Body of pancreas (tissue), 4 donors: ENCODE results near the gene FOXL1. TPM values are rescaled to one million over a fixed set of nuclear protein-coding genes. Genes with fewer than 3 reads are reported as not detected.
A peak's percentile ranks its signal among the peaks of the same experiment; 100 is the strongest.

Experiments used
- ATAC-seq: fragments of 150-250 bp; one replicate; pipeline ENCODE4 v1.9.1; 2016
- DNase-seq, 4 donors: peaks; one replicate each; pipeline ENCODE4 v3.0.0-alpha.2; 2019
- H3K27ac ChIP-seq, 4 donors: fragments of 200-600 bp; sonication (generic); 1 replicate in 3 of 4; 2 replicates in 1 of 4; pipeline versions ENCODE4 v1.5.1 to v1.6.1; 2016 to 2019; ENCODE audit warnings: mild to moderate bottlenecking in 1 of 4, mixed read lengths in 1 of 4, moderate library complexity in 1 of 4
- H3K27me3 ChIP-seq, 2 donors: fragments of 200-600 bp; sonication (generic); one replicate each; pipeline ENCODE4 v1.6.0; 2016; ENCODE audit warnings: mild to moderate bottlenecking in 1 of 2
- H3K36me3 ChIP-seq, 2 donors: fragments of 200-600 bp; sonication (generic); replicated peaks in 1 of 2; 2 replicates each; pipeline ENCODE4 v1.5.1; 2016; ENCODE audit warnings: low read depth in 2 of 2; ENCODE audit not compliant: insufficient read depth in 1 of 2
- H3K4me1 ChIP-seq: fragments of 200-600 bp; sonication (generic); one replicate; pipeline ENCODE4 v1.6.0; 2016
- H3K4me3 ChIP-seq, 2 donors: fragments of 200-600 bp; sonication (generic); 1 replicate in 1 of 2; 2 replicates in 1 of 2; pipeline ENCODE4 v1.5.1; 2016 to 2019
- H3K9me3 ChIP-seq, 3 donors: fragments of 200-600 bp; sonication (generic); 1 replicate in 2 of 3; 2 replicates in 1 of 3; pipeline ENCODE4 v1.5.1; 2016
- CTCF ChIP-seq, 7 experiments: fragments of 450-650 bp in 4 of 7; fragments of 200-600 bp in 3 of 7; sonication (generic) in 3 of 7; IDR thresholded peaks; one replicate each; pipeline ENCODE4 v1.5.1; 2016 to 2019; ENCODE audit warnings: antibody characterized with exemption in 7 of 7
- POLR2A ChIP-seq, 3 donors: fragments of 450-650 bp; IDR thresholded peaks; one replicate each; pipeline ENCODE4 v1.6.1; 2016; ENCODE audit warnings: antibody characterized with exemption in 3 of 3, mild to moderate bottlenecking in 2 of 3
- WGBS, 2 donors: methylation state at CpG; one replicate each; pipeline ENCODE4 v1.1.5; 2017; 5-methylcytosine and 5-hydroxymethylcytosine counted together
- intact Hi-C: fragments of 100-400 bp; cut with DNase I; formaldehyde crosslinking; loops from one replicate; pipeline ENCODE4 v1.15.1; 2023
- total RNA-seq, 2 donors: library from RNA; depleted of rRNA; stranded (reverse); fragments of >200 nt; gene quantifications; one replicate each; pipeline ENCODE4 v1.1.0, GENCODE V29; 2016

The FOXL1 gene
- total RNA-seq, 2 donors from 2014 or later, result 0.52 TPM; not detected in 1

DNA sequence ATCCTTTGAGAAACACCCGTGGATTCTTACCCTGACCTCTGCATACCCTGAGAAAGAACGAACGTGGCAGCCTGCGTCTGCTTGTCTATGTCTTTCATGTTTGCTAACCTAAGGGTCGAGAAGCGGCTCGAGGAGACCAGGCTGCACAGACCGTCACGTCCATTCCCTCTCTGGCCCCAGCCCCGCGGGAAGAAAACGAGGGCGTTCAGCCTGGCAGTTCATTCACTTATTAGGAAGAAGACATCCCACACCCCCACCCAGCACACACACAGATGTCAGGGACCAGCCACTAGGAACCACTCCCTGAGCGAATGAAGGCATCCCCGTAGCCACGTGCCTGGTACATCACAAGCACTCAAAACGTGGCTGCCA is 22.7 kb upstream of the FOXL1 start:
- peak overlapping the region in 2 of 4 donors; percentile 80 to 82 for H3K27ac ChIP-seq
- WGBS, 2 donors, result 23 to 39% methylated on average over 4 to 17 of the region's 17 CpGs
- no peak for DNase-seq

GRCh38 chr16:86556576-86556975 is 21.8 kb upstream of the FOXL1 start:
- 54 to 59% methylated on average over 5 of the region's 5 CpGs for WGBS, 2 donors
- ATAC-seq (no peak), DNase-seq (no peak)
- intact Hi-C loops, result no loop called here
- H3K4me1 ChIP-seq, result peaks cover 18% of the 10 kb centered on the region
- TF ChIP-seq CTCF (IDR thresholded peaks at IDR 0.05) (no peak), POLR2A (IDR thresholded peaks at IDR 0.05) (no peak)
- H3K36me3 ChIP-seq, result peaks cover 0 to 2% of the 10 kb centered on the region in 2 donors
- no peak overlapping the region for H3K4me3 ChIP-seq
- no peaks in the 10 kb centered on the region for H3K27me3 ChIP-seq
- no peaks in the 10 kb centered on the region for H3K9me3 ChIP-seq
- no peak overlapping the region for H3K27ac ChIP-seq

More for the DNA sequence above, 22.7 kb upstream of the FOXL1 start:
- H3K4me3 ChIP-seq, result peak overlapping the region; percentile 76 to 92
- H3K9me3 ChIP-seq, result no peaks in the 10 kb centered on the region
- peaks cover 18% of the 10 kb centered on the region for H3K4me1 ChIP-seq
- intact Hi-C loops, result no loop called here
- TF ChIP-seq POLR2A (IDR thresholded peaks at IDR 0.05) (no peak), CTCF (IDR thresholded peaks at IDR 0.05) (no peak)
- H3K36me3 ChIP-seq, result peaks cover 0 to 4% of the 10 kb centered on the region in 2 donors
- ATAC-seq, result no peak
- no peaks in the 10 kb centered on the region for H3K27me3 ChIP-seq

DNA sequence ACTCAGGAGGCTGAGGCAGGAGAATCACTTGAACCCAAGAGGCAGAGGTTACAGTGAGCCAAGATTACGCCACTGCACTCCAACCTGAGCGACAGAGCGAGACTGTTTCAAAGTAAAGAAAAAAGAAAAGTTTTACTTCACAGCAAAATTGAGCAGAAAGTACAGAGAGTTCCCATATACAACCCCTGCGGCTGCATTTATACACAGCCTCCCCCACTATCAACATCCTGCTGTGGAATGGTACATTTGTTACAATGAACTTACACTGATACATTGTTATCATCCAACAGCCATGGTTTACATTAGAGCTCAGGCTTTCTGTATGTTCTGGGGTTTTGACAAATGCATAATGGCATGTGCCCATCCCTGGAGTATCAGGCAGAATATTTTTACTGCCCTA is 20.8 kb upstream of the FOXL1 start:
- DNase-seq (no peak), ATAC-seq (no peak)
- Histone ChIP-seq H3K27me3 (no peaks in the 10 kb centered on the region), H3K4me3 (no peak overlapping the region), H3K9me3 (no peaks in the 10 kb centered on the region), H3K27ac (no peak overlapping the region), H3K4me1 (peaks cover 18% of the 10 kb centered on the region), H3K36me3 (no peaks in the 10 kb centered on the region)
- intact Hi-C loops, result no loop called here
- 67 to 75% methylated on average over 4 of the region's 4 CpGs for whole genome bisulfite sequencing, 2 donors
- no peak for TF ChIP-seq POLR2A (IDR thresholded peaks at IDR 0.05)
- no peak for TF ChIP-seq CTCF (IDR thresholded peaks at IDR 0.05)

- TF ChIP-seq POLR2A (IDR thresholded peaks at IDR 0.05), result no peak
- TF ChIP-seq CTCF (IDR thresholded peaks at IDR 0.05), result no peak
- 51 to 57% methylated on average over 28 of the region's 28 CpGs for WGBS, 2 donors
- peaks cover 22% of the 10 kb centered on the region for H3K4me1 ChIP-seq
- H3K27me3 ChIP-seq, result peaks cover 0 to 2% of the 10 kb centered on the region in 2 donors
- no peaks in the 10 kb centered on the region for H3K36me3 ChIP-seq
- H3K4me3 ChIP-seq, result no peak overlapping the region
- intact Hi-C loops, result no loop called here
- H3K9me3 ChIP-seq, result no peaks in the 10 kb centered on the region
- DNase-seq (no peak), ATAC-seq (no peak)
- H3K27ac ChIP-seq, result no peak overlapping the region
Observed at GRCh38 chr16:86558355-86559193, 19.8 kb upstream of the FOXL1 start.
